CD8-positive, alpha-beta memory T cell (primary cell): ENCODE results near the gene ANK3. TPM values are rescaled to one million over a fixed set of nuclear protein-coding genes. Genes with fewer than 3 reads are reported as not detected.

Experiments
- CTCF ChIA-PET: fragments of 350-600 bp; sonication (Branson Sonifier 250); formaldehyde crosslinking; loops from one replicate; lab custom pipeline; 2021; ENCODE audit warnings: antibody characterized with exemption; lab: Charles Lee
- POLR2A ChIA-PET: fragments of 350-600 bp; sonication (Branson Sonifier 250); formaldehyde crosslinking; loops from one replicate; lab custom pipeline; 2021; ENCODE audit warnings: antibody characterized with exemption; lab: Charles Lee
- DNase-seq, 5 donors: peaks; one replicate each; pipeline versions ENCODE4 v3.0.0 to v3.0.0-alpha.2; 2020 to 2022; ENCODE audit warnings: mixed read lengths in 1 of 5
- H3K27ac ChIP-seq: one replicate; pipeline ENCODE4 v1.7.0; 2013; ENCODE audit warnings: low read depth, mild to moderate bottlenecking, low read length, moderate library complexity
- H3K27me3 ChIP-seq: 2 replicates; pipeline ENCODE4 v1.7.0; 2013; ENCODE audit warnings: low read length, mild to moderate bottlenecking; ENCODE audit not compliant: insufficient read depth, poor library complexity, severe bottlenecking
- H3K36me3 ChIP-seq: 2 replicates; pipeline ENCODE4 v1.7.0; 2013; ENCODE audit warnings: mild to moderate bottlenecking, low read length, moderate library complexity; ENCODE audit not compliant: insufficient read depth
- H3K4me1 ChIP-seq: 2 replicates; pipeline ENCODE4 v1.7.0; 2013; ENCODE audit warnings: mild to moderate bottlenecking, low read length, moderate library complexity; ENCODE audit not compliant: insufficient read depth
- H3K4me3 ChIP-seq: 2 replicates; pipeline ENCODE4 v1.7.0; 2013; ENCODE audit warnings: mild to moderate bottlenecking, low read length
- H3K9me3 ChIP-seq: 2 replicates; pipeline ENCODE4 v1.7.0; 2013; ENCODE audit warnings: mild to moderate bottlenecking, low read length
- H3K27ac Mint-ChIP-seq, 8 donors: one replicate each; pipeline ENCODE4 v1.8.0; 2020 to 2021; ENCODE audit warnings: mixed read lengths in 8 of 8, mild to moderate bottlenecking in 6 of 8, inconsistent platforms in 3 of 8, moderate library complexity in 3 of 8
- H3K27me3 Mint-ChIP-seq, 2 donors: one replicate each; pipeline ENCODE4 v1.8.0; 2020 to 2021; ENCODE audit warnings: mixed read lengths in 2 of 2, mild to moderate bottlenecking in 1 of 2, moderate library complexity in 1 of 2
- H3K36me3 Mint-ChIP-seq, 3 donors: one replicate each; pipeline ENCODE4 v1.8.0; 2020 to 2021; ENCODE audit warnings: mixed read lengths in 3 of 3, inconsistent platforms in 1 of 3, mild to moderate bottlenecking in 1 of 3
- H3K4me1 Mint-ChIP-seq, 3 donors: one replicate each; pipeline ENCODE4 v1.8.0; 2020 to 2021; ENCODE audit warnings: mixed read lengths in 3 of 3, inconsistent platforms in 1 of 3, mild to moderate bottlenecking in 1 of 3
- H3K4me3 Mint-ChIP-seq, 7 donors: one replicate each; pipeline ENCODE4 v1.8.0; 2020 to 2021; ENCODE audit warnings: mixed read lengths in 7 of 7, mild to moderate bottlenecking in 6 of 7, moderate library complexity in 4 of 7, inconsistent platforms in 2 of 7
- H3K9me3 Mint-ChIP-seq, 5 donors: one replicate each; pipeline ENCODE4 v1.8.0; 2020 to 2022; ENCODE audit warnings: mixed read lengths in 5 of 5, mild to moderate bottlenecking in 3 of 5, moderate library complexity in 2 of 5, inconsistent platforms in 1 of 5
- polyA plus RNA-seq: library from polyadenylated mRNA; unstranded; fragments of 300-500 nt; fragmentation: Illumina TruSeq; gene quantifications from one replicate; pipeline ENCODE4 v1.2.3, GENCODE V29; 2021
- total RNA-seq, 2 experiments: library from RNA; stranded (reverse); gene quantifications; one replicate each; pipeline ENCODE4 v1.2.3, GENCODE V29; 2021

ANK3 gene
- total and polyA plus RNA-seq, 3 experiments from 2014 or later: 10.2 to 12.8 (median 11.8) TPM

DNA sequence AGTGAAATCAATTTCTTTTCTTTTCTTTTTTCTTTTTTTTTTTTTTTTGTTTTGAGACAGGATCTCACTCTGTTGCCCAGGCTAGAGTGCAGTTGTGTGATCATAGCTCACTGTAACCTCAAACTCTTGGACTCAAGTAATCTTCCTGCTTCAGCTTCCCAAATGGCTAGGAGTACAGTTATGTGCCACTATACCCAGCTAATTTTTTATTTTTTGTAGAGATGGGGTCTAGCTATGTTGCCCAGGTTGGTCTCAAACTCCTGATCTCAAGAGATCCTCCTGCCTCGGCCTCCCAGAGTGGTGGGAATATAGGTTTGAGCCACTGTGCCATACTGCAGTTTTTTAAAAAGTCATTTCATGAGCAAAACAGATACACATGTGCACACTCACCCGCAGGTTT lies 79.8 kb downstream of the ANK3 start:
- peaks cover 0 to 5% (median 0%) of the 10 kb centered on the region in 3 donors for H3K36me3 Mint-ChIP-seq
- H3K36me3 ChIP-seq: no peaks in the 10 kb centered on the region
- H3K9me3 ChIP-seq: no peaks in the 10 kb centered on the region
- no peaks in the 10 kb centered on the region for H3K9me3 Mint-ChIP-seq
- H3K27me3 ChIP-seq: no peaks in the 10 kb centered on the region
- ChIA-PET POLR2A (no interaction called here), CTCF (no interaction called here)
- no peak overlapping the region for H3K27ac Mint-ChIP-seq
- DNase-seq: no peak
- H3K27ac ChIP-seq: no peak overlapping the region
- H3K4me1 Mint-ChIP-seq: peaks cover 0 to 13% (median 4%) of the 10 kb centered on the region in 3 donors
- no peak overlapping the region for H3K4me3 ChIP-seq
- H3K4me3 Mint-ChIP-seq: no peak overlapping the region
- H3K27me3 Mint-ChIP-seq: no peaks in the 10 kb centered on the region
- H3K4me1 ChIP-seq: no peaks in the 10 kb centered on the region

DNA sequence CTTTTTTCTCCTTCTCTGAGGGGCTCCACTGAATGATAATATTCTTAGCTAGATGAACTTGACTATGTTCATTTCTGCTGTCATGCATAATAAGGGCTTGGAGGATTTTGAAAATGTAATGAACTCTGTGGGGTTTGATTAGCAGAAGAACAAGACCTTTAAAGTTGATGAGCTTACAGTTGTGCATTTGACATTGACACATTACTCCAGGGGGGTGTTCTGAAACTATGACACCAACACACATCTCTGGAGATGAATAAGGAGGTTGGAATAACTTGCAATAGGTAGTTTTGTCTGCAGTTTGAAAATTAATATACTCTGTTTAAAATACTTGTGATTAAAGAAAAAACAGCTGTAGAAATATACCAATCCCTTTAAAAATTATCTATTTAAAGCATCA lies 80.3 kb downstream of the ANK3 start:
- no peaks in the 10 kb centered on the region for H3K4me1 ChIP-seq
- H3K27me3 Mint-ChIP-seq: no peaks in the 10 kb centered on the region
- DNase-seq: no peak
- H3K9me3 ChIP-seq: no peaks in the 10 kb centered on the region
- CTCF ChIA-PET: no interaction called here
- POLR2A ChIA-PET: no interaction called here
- peaks cover 0 to 5% (median 0%) of the 10 kb centered on the region in 3 donors for H3K36me3 Mint-ChIP-seq
- no peaks in the 10 kb centered on the region for H3K9me3 Mint-ChIP-seq
- no peak overlapping the region for H3K4me3 ChIP-seq
- no peak overlapping the region for H3K27ac ChIP-seq
- H3K27me3 ChIP-seq: no peaks in the 10 kb centered on the region
- no peak overlapping the region for H3K4me3 Mint-ChIP-seq
- peaks cover 0 to 8% (median 2%) of the 10 kb centered on the region in 3 donors for H3K4me1 Mint-ChIP-seq
- no peak overlapping the region for H3K27ac Mint-ChIP-seq
- no peaks in the 10 kb centered on the region for H3K36me3 ChIP-seq

DNA sequence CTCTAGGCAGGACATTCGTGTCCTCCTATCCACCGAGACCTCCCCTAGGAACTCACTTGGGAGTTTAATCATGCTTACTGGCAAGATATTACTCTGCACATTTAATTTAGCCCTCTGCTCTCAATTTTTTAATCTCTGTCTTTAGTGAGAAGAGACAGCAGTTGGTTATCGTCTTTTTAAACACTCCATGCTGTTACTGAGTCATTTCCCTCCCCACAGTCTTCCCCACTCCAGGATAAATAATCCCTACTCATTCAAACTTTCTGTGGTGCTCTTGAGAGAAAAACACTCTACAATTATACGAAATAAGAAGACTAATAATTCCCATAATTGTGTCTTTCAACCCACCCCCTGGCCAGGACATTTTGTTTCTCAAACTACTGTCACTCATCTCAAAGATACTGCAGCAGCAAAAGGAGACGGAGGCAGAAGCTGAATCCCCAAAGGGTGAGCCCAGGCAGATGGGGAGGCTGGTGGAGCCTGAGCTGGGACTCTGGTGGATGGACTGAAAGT lies 84.2 kb downstream of the ANK3 start:
- no peaks in the 10 kb centered on the region for H3K36me3 ChIP-seq
- no peaks in the 10 kb centered on the region for H3K4me1 ChIP-seq
- ChIA-PET CTCF (no interaction called here), POLR2A (no interaction called here)
- DNase-seq: no peak
- peak overlapping the region; percentile 35 for H3K27ac ChIP-seq
- no peaks in the 10 kb centered on the region for H3K9me3 ChIP-seq
- Mint-ChIP-seq H3K9me3 (no peaks in the 10 kb centered on the region), H3K27ac (peak overlapping the region in 1 of 8 donors; percentile 77), H3K4me1 (peaks cover 0 to 11% (median 0%) of the 10 kb centered on the region in 3 donors), H3K27me3 (no peaks in the 10 kb centered on the region), H3K36me3 (peaks cover 0 to 2% (median 0%) of the 10 kb centered on the region in 3 donors), H3K4me3 (no peak overlapping the region)
- no peaks in the 10 kb centered on the region for H3K27me3 ChIP-seq
- no peak overlapping the region for H3K4me3 ChIP-seq

DNA sequence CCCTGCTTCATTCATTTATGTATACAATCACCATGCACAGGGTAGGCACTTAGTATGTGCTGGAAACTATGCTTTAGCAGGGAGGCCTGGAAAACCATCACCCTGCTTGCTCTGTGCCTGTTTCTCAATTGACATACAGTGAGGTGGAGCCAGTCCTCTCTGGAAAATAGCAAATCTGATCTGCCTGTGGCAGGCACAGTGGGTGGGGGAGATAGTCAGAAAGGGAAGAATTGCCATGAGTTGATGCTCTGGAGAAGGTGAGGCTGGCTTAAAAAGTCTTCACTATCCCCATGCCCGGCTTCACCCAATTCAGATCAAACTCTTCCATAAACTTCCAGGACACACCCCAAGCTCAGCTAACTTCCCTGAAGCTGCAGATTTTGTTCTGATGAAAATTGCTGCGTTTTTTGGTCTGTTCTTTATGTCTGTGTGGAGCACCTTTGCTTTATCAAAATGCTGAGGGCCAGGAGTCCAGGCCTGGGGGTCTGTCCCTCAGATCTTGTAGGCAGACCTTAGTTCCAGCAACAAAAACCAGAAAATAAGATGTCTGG lies 84.8 kb downstream of the ANK3 start:
- CTCF ChIA-PET: no interaction called here
- POLR2A ChIA-PET: no interaction called here
- no peaks in the 10 kb centered on the region for H3K9me3 Mint-ChIP-seq
- DNase-seq: no peak
- Histone ChIP-seq H3K27me3 (no peaks in the 10 kb centered on the region), H3K4me3 (no peak overlapping the region), H3K4me1 (no peaks in the 10 kb centered on the region), H3K36me3 (no peaks in the 10 kb centered on the region), H3K9me3 (no peaks in the 10 kb centered on the region), H3K27ac (peak overlapping the region; percentile 35)
- peaks cover 0 to 11% (median 0%) of the 10 kb centered on the region in 3 donors for H3K4me1 Mint-ChIP-seq
- H3K36me3 Mint-ChIP-seq: no peaks in the 10 kb centered on the region
- H3K27ac Mint-ChIP-seq: no peak overlapping the region
- H3K27me3 Mint-ChIP-seq: no peaks in the 10 kb centered on the region
- no peak overlapping the region for H3K4me3 Mint-ChIP-seq

DNA sequence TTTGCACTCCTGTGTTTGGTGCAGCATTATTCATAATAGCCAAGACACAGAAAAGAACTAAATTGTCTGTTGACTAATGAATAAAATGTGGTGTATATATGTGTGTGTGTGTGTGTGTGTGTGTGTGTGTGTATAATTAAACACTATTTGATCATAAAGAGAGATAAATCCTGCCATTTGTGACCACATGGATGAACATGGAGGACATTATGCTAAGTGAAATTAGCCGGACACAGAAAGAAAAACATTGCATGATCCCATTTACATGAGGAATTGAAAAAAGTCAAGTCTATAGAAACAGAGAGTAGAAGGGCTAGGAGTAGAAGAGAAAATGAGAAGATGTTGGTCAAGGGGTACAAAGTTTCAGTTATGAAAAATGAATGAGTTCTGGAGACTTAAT lies 85.9 kb downstream of the ANK3 start:
- Mint-ChIP-seq H3K27ac (no peak overlapping the region), H3K4me3 (no peak overlapping the region), H3K36me3 (no peaks in the 10 kb centered on the region), H3K4me1 (peaks cover 0 to 11% (median 0%) of the 10 kb centered on the region in 3 donors), H3K27me3 (no peaks in the 10 kb centered on the region), H3K9me3 (no peaks in the 10 kb centered on the region)
- ChIA-PET POLR2A (no interaction called here), CTCF (no interaction called here)
- H3K4me1 ChIP-seq: no peaks in the 10 kb centered on the region
- no peak overlapping the region for H3K27ac ChIP-seq
- H3K9me3 ChIP-seq: no peaks in the 10 kb centered on the region
- no peak for DNase-seq
- H3K36me3 ChIP-seq: no peaks in the 10 kb centered on the region
- H3K27me3 ChIP-seq: no peaks in the 10 kb centered on the region
- no peak overlapping the region for H3K4me3 ChIP-seq

DNA sequence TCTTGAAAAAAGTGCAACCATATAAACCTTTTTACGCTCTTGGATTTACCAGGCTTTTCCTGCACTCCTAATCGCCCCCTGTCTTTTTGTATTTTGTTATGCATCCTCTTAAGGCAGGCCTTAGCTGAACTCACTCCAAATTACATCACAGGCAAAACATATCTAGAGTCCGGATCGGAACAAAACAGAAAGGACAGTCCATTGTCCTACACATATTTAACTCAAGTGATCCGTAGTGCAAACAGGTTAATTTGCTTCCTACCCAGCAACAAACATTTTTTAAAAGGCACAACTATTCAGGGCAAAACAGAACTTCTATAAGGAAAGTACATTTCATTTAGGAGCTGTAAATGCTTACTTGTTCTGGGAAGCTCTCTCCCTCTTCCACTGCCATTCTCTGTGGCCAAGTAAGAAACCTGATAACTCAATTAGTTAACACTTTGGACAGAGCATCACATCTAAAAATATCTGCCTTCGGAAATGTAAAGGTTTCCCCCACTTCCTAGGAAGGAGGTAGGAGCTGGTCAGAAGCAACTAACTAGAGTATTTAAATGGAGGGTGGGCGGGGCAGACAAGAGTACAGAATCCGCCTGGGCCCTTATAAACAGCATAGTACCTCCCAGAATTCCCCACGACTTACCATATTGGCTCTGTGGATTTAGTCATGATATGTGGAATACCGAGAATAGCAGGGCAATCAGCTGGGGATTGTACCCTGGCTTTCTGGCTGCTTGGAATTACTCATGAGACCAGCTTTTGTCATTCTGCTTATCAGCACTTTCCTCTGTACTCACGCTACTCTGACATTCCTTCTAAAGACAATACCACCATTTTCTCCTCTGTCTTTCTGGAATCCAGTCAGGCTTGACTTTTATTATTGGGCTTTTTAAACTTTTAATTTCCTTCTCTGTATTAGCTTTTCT lies 89.5 kb downstream of the ANK3 start:
- no peak overlapping the region for H3K27ac Mint-ChIP-seq
- Histone ChIP-seq H3K4me3 (no peak overlapping the region), H3K4me1 (no peaks in the 10 kb centered on the region), H3K9me3 (no peaks in the 10 kb centered on the region), H3K36me3 (no peaks in the 10 kb centered on the region), H3K27me3 (no peaks in the 10 kb centered on the region), H3K27ac (peak overlapping the region; percentile 71)
- CTCF ChIA-PET: no interaction called here
- H3K4me1 Mint-ChIP-seq: peaks cover 0 to 11% (median 0%) of the 10 kb centered on the region in 3 donors
- H3K9me3 Mint-ChIP-seq: no peaks in the 10 kb centered on the region
- POLR2A ChIA-PET: no interaction called here
- H3K27me3 Mint-ChIP-seq: no peaks in the 10 kb centered on the region
- H3K36me3 Mint-ChIP-seq: no peaks in the 10 kb centered on the region
- DNase-seq: no peak
- no peak overlapping the region for H3K4me3 Mint-ChIP-seq

DNA sequence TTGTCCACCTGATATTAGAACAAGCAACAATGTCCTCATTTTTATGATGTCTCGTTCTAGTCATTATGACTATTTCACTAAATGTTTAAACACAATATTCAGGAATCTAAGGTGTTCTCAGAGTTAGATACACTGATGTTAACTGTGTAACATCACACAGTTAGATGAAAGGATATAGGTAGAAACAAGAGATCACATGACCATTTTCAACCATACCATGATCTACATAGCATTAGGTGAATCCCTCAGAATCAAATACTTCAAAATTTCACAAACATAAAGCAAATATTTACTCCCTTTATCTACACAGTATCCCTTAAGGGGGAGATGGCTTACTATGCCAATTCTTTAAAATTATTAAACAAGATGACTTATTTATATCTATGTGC lies 90.3 kb downstream of the ANK3 start:
- H3K27me3 ChIP-seq: no peaks in the 10 kb centered on the region
- Mint-ChIP-seq H3K4me3 (no peak overlapping the region), H3K9me3 (no peaks in the 10 kb centered on the region), H3K4me1 (peaks cover 0 to 11% (median 0%) of the 10 kb centered on the region in 3 donors), H3K27ac (no peak overlapping the region), H3K36me3 (no peaks in the 10 kb centered on the region), H3K27me3 (peaks cover 1 to 4% of the 10 kb centered on the region in 2 donors)
- no peaks in the 10 kb centered on the region for H3K4me1 ChIP-seq
- DNase-seq: no peak
- H3K27ac ChIP-seq: no peak overlapping the region
- H3K9me3 ChIP-seq: no peaks in the 10 kb centered on the region
- H3K36me3 ChIP-seq: no peaks in the 10 kb centered on the region
- POLR2A ChIA-PET: no interaction called here
- CTCF ChIA-PET: no interaction called here
- H3K4me3 ChIP-seq: no peak overlapping the region
